ENCODE measurements around the gene AFM.

AFM gene

DNA sequence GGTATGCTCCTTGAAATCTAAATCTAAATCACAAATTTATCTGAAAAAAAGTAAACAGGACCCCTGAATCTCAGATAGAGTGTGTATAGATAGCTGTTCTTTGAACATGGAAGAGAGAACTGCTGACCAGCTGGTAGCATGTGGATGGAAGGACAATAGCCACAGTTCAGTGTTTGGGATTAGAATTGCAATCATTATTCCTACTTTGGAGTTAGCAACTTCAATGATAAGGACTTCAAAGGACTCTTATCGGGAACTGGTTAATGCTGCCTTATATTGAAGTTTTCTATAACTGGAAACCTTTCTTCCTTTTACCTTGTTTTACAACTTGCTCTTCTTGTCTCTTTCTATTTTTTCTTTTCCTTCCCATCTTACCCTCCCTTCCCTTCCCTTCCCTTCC lies 5.0 kb downstream of the AFM start:
- no peaks in the 10 kb centered on the region for H3K4me1 ChIP-seq (ENCODE audit: control insufficient read depth, insufficient read depth, low read length)
- H3K9me3 ChIP-seq (ENCODE audit: control insufficient read depth, low read length), result no peaks in the 10 kb centered on the region
- H3K27me3 ChIP-seq (ENCODE audit: control insufficient read depth, insufficient read depth, low read length), result no peaks in the 10 kb centered on the region
- no peak overlapping the region for H3K4me3 ChIP-seq (ENCODE audit: low read length)
- H3K36me3 ChIP-seq (ENCODE audit: control insufficient read depth, insufficient read depth, low read length), result no peaks in the 10 kb centered on the region
- H3K9ac ChIP-seq (ENCODE audit: low read length), result no peak overlapping the region

DNA sequence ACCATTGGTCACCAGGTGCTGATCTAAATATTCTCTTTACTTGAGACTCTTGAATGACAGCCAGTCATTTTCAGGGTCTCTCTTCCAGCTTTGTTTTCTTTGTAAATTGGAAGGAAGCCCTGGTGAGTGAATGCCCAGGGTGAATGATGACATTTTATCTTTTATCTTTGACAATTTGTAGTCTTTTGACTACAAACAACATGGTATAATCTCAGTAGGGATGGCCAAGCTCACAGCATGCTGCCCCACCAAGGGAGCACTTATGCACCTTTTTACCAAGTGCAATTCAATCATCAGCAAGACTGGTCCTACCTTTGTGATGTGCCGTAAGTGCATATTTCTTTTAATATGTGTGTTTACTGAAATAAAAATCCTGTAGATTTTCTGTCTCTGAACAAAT lies 5.7 kb downstream of the AFM start:
- Histone ChIP-seq H3K9me3 (ENCODE audit: control insufficient read depth, low read length) (no peaks in the 10 kb centered on the region), H3K27me3 (ENCODE audit: control insufficient read depth, insufficient read depth, low read length) (no peaks in the 10 kb centered on the region), H3K4me3 (ENCODE audit: low read length) (no peak overlapping the region), H3K4me1 (ENCODE audit: control insufficient read depth, insufficient read depth, low read length) (no peaks in the 10 kb centered on the region), H3K9ac (ENCODE audit: low read length) (no peak overlapping the region), H3K36me3 (ENCODE audit: control insufficient read depth, insufficient read depth, low read length) (no peaks in the 10 kb centered on the region)

GRCh38 chr4:73499996-73500765 lies 18.6 kb downstream of the AFM start:
- Histone ChIP-seq H3K9me3 (ENCODE audit: control insufficient read depth, low read length) (no peaks in the 10 kb centered on the region), H3K27me3 (ENCODE audit: control insufficient read depth, insufficient read depth, low read length) (no peaks in the 10 kb centered on the region), H3K9ac (ENCODE audit: low read length) (no peak overlapping the region), H3K36me3 (ENCODE audit: control insufficient read depth, insufficient read depth, low read length) (no peaks in the 10 kb centered on the region), H3K4me1 (ENCODE audit: control insufficient read depth, insufficient read depth, low read length) (peaks cover 7% of the 10 kb centered on the region), H3K4me3 (ENCODE audit: low read length) (no peak overlapping the region)

DNA sequence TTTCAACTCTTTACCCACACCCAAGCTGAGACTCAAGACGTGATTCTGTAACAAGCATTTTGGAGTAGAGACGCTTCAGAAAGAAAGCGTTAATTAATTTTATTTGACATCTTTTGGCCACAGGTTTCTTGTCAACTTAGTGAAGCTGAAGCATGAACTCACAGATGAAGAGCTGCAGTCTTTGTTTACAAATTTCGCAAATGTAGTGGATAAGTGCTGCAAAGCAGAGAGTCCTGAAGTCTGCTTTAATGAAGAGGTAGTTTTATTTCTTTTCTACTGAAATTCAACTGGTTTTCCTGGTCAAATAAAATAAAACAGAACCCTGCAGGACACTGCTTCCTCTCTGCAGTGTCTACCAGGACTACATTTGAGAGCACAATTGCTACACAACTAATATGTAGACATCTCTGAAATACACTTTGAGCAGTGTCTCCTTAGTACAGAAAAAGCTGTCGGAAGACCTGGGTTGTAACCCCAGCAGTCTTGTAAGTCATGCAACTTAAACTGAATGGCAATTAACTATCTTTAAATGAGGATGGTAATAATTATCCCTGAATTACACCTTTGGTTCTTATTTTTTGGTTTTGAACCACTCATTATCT lies 20.2 kb downstream of the AFM start:
- H3K4me3 ChIP-seq (ENCODE audit: low read length), result no peak overlapping the region
- no peak overlapping the region for H3K9ac ChIP-seq (ENCODE audit: low read length)
- no peaks in the 10 kb centered on the region for H3K27me3 ChIP-seq (ENCODE audit: control insufficient read depth, insufficient read depth, low read length)
- peaks cover 7% of the 10 kb centered on the region for H3K4me1 ChIP-seq (ENCODE audit: control insufficient read depth, insufficient read depth, low read length)
- H3K9me3 ChIP-seq (ENCODE audit: control insufficient read depth, low read length), result no peaks in the 10 kb centered on the region
- no peaks in the 10 kb centered on the region for H3K36me3 ChIP-seq (ENCODE audit: control insufficient read depth, insufficient read depth, low read length)

GRCh38 chr4:73505567-73505966 lies 24.0 kb downstream of the AFM start:
- H3K4me3 ChIP-seq (ENCODE audit: low read length), result no peak overlapping the region
- H3K27me3 ChIP-seq (ENCODE audit: control insufficient read depth, insufficient read depth, low read length), result no peaks in the 10 kb centered on the region
- no peaks in the 10 kb centered on the region for H3K4me1 ChIP-seq (ENCODE audit: control insufficient read depth, insufficient read depth, low read length)
- H3K9me3 ChIP-seq (ENCODE audit: control insufficient read depth, low read length), result no peaks in the 10 kb centered on the region
- H3K36me3 ChIP-seq (ENCODE audit: control insufficient read depth, insufficient read depth, low read length), result no peaks in the 10 kb centered on the region
- no peak overlapping the region for H3K9ac ChIP-seq (ENCODE audit: low read length)

GRCh38 chr4:73507541-73507940 lies 26.0 kb downstream of the AFM start:
- Histone ChIP-seq H3K9me3 (ENCODE audit: control insufficient read depth, low read length) (no peaks in the 10 kb centered on the region), H3K36me3 (ENCODE audit: control insufficient read depth, insufficient read depth, low read length) (no peaks in the 10 kb centered on the region), H3K27me3 (ENCODE audit: control insufficient read depth, insufficient read depth, low read length) (no peaks in the 10 kb centered on the region), H3K9ac (ENCODE audit: low read length) (no peak overlapping the region), H3K4me1 (ENCODE audit: control insufficient read depth, insufficient read depth, low read length) (no peaks in the 10 kb centered on the region), H3K4me3 (ENCODE audit: low read length) (no peak overlapping the region)

DNA sequence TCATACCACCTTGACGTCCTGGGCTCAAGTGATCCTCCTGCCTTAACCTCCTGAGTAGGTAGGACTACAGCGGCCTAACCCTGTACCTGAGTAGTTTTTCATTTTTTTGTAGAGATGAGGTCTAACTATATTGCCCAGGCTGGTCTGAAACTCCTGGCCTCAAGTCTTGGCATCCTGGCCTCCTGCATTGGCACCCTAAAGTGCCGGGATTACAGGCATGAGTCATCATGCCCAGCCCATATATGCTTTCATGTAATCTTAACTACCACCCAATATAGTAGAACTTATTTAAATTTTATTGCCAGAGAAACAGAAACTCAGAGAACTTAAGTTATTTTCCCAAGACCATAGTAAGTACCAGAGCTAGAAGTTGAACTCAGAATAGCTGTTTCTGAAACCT lies 27.1 kb downstream of the AFM start:
- Histone ChIP-seq H3K4me1 (ENCODE audit: control insufficient read depth, insufficient read depth, low read length) (no peaks in the 10 kb centered on the region), H3K4me3 (ENCODE audit: low read length) (no peak overlapping the region), H3K27me3 (ENCODE audit: control insufficient read depth, insufficient read depth, low read length) (no peaks in the 10 kb centered on the region), H3K9ac (ENCODE audit: low read length) (no peak overlapping the region), H3K36me3 (ENCODE audit: control insufficient read depth, insufficient read depth, low read length) (no peaks in the 10 kb centered on the region), H3K9me3 (ENCODE audit: control insufficient read depth, low read length) (no peaks in the 10 kb centered on the region)

GRCh38 chr4:73518340-73518739 lies 36.8 kb downstream of the AFM start:
- H3K27me3 ChIP-seq (ENCODE audit: control insufficient read depth, insufficient read depth, low read length), result no peaks in the 10 kb centered on the region
- no peaks in the 10 kb centered on the region for H3K36me3 ChIP-seq (ENCODE audit: control insufficient read depth, insufficient read depth, low read length)
- no peak overlapping the region for H3K9ac ChIP-seq (ENCODE audit: low read length)
- no peaks in the 10 kb centered on the region for H3K9me3 ChIP-seq (ENCODE audit: control insufficient read depth, low read length)
- no peak overlapping the region for H3K4me3 ChIP-seq (ENCODE audit: low read length)
- H3K4me1 ChIP-seq (ENCODE audit: control insufficient read depth, insufficient read depth, low read length), result no peaks in the 10 kb centered on the region

DNA sequence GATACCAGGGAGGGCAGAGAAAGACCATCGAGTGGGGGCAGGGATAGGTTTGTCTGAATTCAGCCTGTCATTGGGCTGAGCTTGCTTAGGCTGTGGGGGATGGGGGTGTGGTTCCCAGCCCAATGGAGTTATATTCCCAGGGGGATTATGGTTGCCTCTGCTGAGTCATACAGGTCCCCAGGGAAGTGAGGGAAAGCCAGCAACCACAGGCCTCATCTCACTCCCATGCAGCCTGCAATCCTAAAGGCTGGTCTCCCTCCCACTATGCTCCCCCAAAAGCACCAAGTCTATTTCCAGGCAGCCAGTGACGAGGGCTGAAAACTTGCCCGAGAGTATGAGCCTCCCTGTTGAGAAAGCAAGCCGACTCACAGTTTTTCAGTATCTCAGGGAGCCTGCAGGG lies 39.3 kb downstream of the AFM start:
- no peaks in the 10 kb centered on the region for H3K27me3 ChIP-seq (ENCODE audit: control insufficient read depth, insufficient read depth, low read length)

GRCh38 chr4:73523126-73523525 lies 41.6 kb downstream of the AFM start:
- no peaks in the 10 kb centered on the region for H3K36me3 ChIP-seq (ENCODE audit: control insufficient read depth, insufficient read depth, low read length)
- H3K4me3 ChIP-seq (ENCODE audit: low read length), result no peak overlapping the region
- H3K9me3 ChIP-seq (ENCODE audit: control insufficient read depth, low read length), result no peaks in the 10 kb centered on the region
- H3K9ac ChIP-seq (ENCODE audit: low read length), result no peak overlapping the region
- no peaks in the 10 kb centered on the region for H3K4me1 ChIP-seq (ENCODE audit: control insufficient read depth, insufficient read depth, low read length)
- H3K27me3 ChIP-seq (ENCODE audit: control insufficient read depth, insufficient read depth, low read length), result no peaks in the 10 kb centered on the region

More for the DNA sequence above, 39.3 kb downstream of the AFM start:
- H3K9me3 ChIP-seq (ENCODE audit: control insufficient read depth, low read length), result no peaks in the 10 kb centered on the region
- H3K4me1 ChIP-seq (ENCODE audit: control insufficient read depth, insufficient read depth, low read length), result no peaks in the 10 kb centered on the region
- H3K4me3 ChIP-seq (ENCODE audit: low read length), result no peak overlapping the region
- no peak overlapping the region for H3K9ac ChIP-seq (ENCODE audit: low read length)
- no peaks in the 10 kb centered on the region for H3K36me3 ChIP-seq (ENCODE audit: control insufficient read depth, insufficient read depth, low read length)

- H3K4me1 ChIP-seq (ENCODE audit: control insufficient read depth, insufficient read depth, low read length), result no peaks in the 10 kb centered on the region
- H3K27me3 ChIP-seq (ENCODE audit: control insufficient read depth, insufficient read depth, low read length), result no peaks in the 10 kb centered on the region
- no peaks in the 10 kb centered on the region for H3K36me3 ChIP-seq (ENCODE audit: control insufficient read depth, insufficient read depth, low read length)
- H3K4me3 ChIP-seq (ENCODE audit: low read length), result no peak overlapping the region
- no peaks in the 10 kb centered on the region for H3K9me3 ChIP-seq (ENCODE audit: control insufficient read depth, low read length)
- no peak overlapping the region for H3K9ac ChIP-seq (ENCODE audit: low read length)
Measured at GRCh38 chr4:73525611-73526010, 44.1 kb downstream of the AFM start.

DNA sequence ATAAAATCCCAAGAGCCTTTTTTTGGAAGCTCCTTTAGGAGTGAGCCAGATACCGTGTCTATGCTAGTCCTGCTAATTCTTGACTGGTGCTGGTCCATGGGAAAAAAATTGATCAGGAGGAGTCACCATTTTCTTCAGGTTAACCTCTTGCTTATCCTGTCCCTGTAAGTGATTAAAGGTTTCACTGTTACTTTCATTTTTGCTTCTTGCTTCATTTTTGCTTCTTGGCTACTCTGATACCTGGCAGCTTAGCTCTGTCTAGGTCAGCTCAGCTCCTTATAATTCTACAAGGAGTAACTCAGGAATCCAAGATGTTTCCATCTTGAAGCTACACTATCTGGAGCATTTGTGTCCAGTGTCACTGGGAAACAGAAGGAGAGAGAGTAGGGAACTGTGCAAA lies 45.7 kb downstream of the AFM start:
- H3K27me3 ChIP-seq (ENCODE audit: control insufficient read depth, insufficient read depth, low read length), result no peaks in the 10 kb centered on the region
- no peaks in the 10 kb centered on the region for H3K36me3 ChIP-seq (ENCODE audit: control insufficient read depth, insufficient read depth, low read length)
- no peaks in the 10 kb centered on the region for H3K4me1 ChIP-seq (ENCODE audit: control insufficient read depth, insufficient read depth, low read length)
- no peaks in the 10 kb centered on the region for H3K9me3 ChIP-seq (ENCODE audit: control insufficient read depth, low read length)
- no peak overlapping the region for H3K4me3 ChIP-seq (ENCODE audit: low read length)
- no peak overlapping the region for H3K9ac ChIP-seq (ENCODE audit: low read length)

Measured in mucosa of stomach (tissue), 1 donor.